Natural killer cell (primary cell): Measurements from ENCODE around the gene NCAPG2. TPM values are rescaled to one million over a fixed set of nuclear protein-coding genes. Genes with fewer than 3 reads are reported as not detected.
A peak's percentile ranks its signal among the peaks of the same experiment; 100 is the strongest.

ENCODE experiments used
- ATAC-seq, 3 donors: fragments of 150-1000 bp in 2 of 3; fragments of 200-7000 bp in 1 of 3; cut with Tn5 transposase; 1 replicate in 1 of 3; 2 replicates in 2 of 3; pipeline ENCODE4 v1.10.0; 2021; ENCODE audit warnings: mild to moderate bottlenecking in 2 of 3, moderate library complexity in 2 of 3
- DNase-seq, 2 donors: peaks; one replicate each; pipeline versions ENCODE4 v3.0.0 to v3.0.0-alpha.2; 2013 to 2021; ENCODE audit warnings: mixed read lengths in 1 of 2
- H3K27ac ChIP-seq: one replicate; pipeline ENCODE4 v1.5.1; 2013; ENCODE audit warnings: mild to moderate bottlenecking, low read length
- H3K27me3 ChIP-seq: one replicate; pipeline ENCODE4 v1.6.1; 2013; ENCODE audit warnings: low read length; ENCODE audit not compliant: control insufficient read depth, insufficient read depth
- H3K36me3 ChIP-seq: one replicate; pipeline ENCODE4 v1.6.1; 2013; ENCODE audit warnings: low read length; ENCODE audit not compliant: control insufficient read depth, insufficient read depth
- H3K4me1 ChIP-seq: one replicate; pipeline ENCODE4 v1.6.1; 2013; ENCODE audit warnings: low read length; ENCODE audit not compliant: control insufficient read depth, insufficient read depth
- H3K4me3 ChIP-seq: one replicate; pipeline ENCODE4 v1.5.1; 2013; ENCODE audit warnings: low read length
- H3K9me3 ChIP-seq: one replicate; pipeline ENCODE4 v1.6.1; 2013; ENCODE audit warnings: low read length; ENCODE audit not compliant: control insufficient read depth, insufficient read depth
- H3K27ac Mint-ChIP-seq, 2 donors: one replicate each; pipeline ENCODE4 v1.8.0; 2022; ENCODE audit warnings: mild to moderate bottlenecking in 2 of 2, mixed read lengths in 2 of 2, moderate library complexity in 1 of 2
- H3K27me3 Mint-ChIP-seq, 2 donors: one replicate each; pipeline ENCODE4 v1.8.0; 2022; ENCODE audit warnings: low read depth in 2 of 2, mixed read lengths in 2 of 2
- H3K36me3 Mint-ChIP-seq: one replicate; pipeline ENCODE4 v1.8.0; 2022; ENCODE audit warnings: mixed read lengths
- H3K4me1 Mint-ChIP-seq, 2 donors: one replicate each; pipeline ENCODE4 v1.8.0; 2022; ENCODE audit warnings: mixed read lengths in 2 of 2
- H3K4me3 Mint-ChIP-seq: one replicate; pipeline ENCODE4 v1.8.0; 2022; ENCODE audit warnings: mild to moderate bottlenecking, moderate library complexity, mixed read lengths
- H3K9me3 Mint-ChIP-seq, 2 donors: one replicate each; pipeline ENCODE4 v1.8.0; 2022; ENCODE audit warnings: mixed read lengths in 2 of 2
- WGBS: methylation state at CpG from one replicate; pipeline ENCODE4 v1.1.7; 2013; ENCODE audit warnings: missing lambda C conversion rate; ENCODE audit not compliant: insufficient coverage; 5-methylcytosine and 5-hydroxymethylcytosine counted together
- intact Hi-C: fragments of 100-400 bp; cut with micrococcal nuclease; formaldehyde crosslinking; loops from one replicate; pipeline ENCODE4 v1.14.2; 2022
- total RNA-seq, 4 donors: library from RNA; stranded (reverse); fragments of 120-200 nt in 1 of 4; gene quantifications; one replicate each; pipeline versions ENCODE4 v1.2.3 to v1.2.4, GENCODE V29; 2013 to 2022
- TF ChIP-seq, protein P1 (sequence below): fragments of 200-600 bp; IDR thresholded peaks from one replicate; pipeline ENCODE4 v1.8.0; 2022; ENCODE audit warnings: antibody characterized with exemption

Gene NCAPG2
- total RNA-seq, 3 donors from 2014 or later (not counting 1 experiment from before 2014, with no cell fraction given) = 8.8 to 14.8 (median 14.1) TPM

DNA sequence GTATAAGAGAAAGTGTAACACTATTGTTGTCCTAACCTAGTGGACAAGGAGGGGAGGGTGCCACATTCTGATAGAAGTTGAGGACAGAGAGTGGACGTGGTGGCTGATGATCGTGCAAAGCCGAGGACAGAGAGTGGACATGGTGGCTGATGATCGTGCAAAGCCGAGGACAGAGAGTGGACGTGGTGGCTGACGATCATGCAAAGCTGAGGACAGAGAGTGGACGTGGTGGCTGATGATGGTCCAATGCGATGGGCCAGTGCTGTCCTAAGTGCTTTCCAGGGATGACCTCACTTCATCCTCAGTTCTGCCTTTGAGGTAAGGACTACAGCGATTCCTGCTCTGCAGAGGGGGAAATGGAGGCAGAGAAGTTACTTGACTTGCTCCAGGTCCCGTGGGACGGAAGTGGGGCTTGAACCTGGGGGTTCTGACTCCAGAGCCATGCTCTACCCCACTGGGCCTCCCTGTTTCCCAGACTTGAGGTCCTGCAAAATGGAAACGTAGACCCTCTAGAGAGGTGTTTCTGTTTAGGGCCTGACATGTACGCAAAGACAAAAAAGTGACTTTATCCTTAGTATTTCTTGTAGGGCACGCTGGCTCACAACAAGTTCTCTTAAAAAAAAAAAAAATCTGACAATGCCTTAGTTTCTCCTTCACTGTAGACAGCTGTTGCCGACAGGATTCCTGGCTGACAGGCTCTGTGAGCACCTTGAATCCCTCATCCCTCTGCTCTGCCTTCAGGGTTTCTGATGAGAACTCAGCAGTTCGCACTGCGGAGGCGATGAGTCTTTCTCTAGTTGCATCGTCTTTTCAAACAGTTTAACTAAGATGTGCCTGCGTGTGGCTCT lies 20.3 kb upstream of the NCAPG2 start:
- DNase-seq (no peak), ATAC-seq (no peak)
- Histone ChIP-seq H3K4me3 (no peak overlapping the region), H3K4me1 (no peaks in the 10 kb centered on the region), H3K27me3 (no peaks in the 10 kb centered on the region), H3K36me3 (peaks cover 1% of the 10 kb centered on the region), H3K27ac (no peak overlapping the region), H3K9me3 (no peaks in the 10 kb centered on the region)
- H3K9me3 Mint-ChIP-seq = no peaks in the 10 kb centered on the region
- H3K4me3 Mint-ChIP-seq = no peak overlapping the region
- intact Hi-C loops = no loop called here
- no peak overlapping the region for H3K27ac Mint-ChIP-seq
- TF ChIP-seq, protein P1, sequence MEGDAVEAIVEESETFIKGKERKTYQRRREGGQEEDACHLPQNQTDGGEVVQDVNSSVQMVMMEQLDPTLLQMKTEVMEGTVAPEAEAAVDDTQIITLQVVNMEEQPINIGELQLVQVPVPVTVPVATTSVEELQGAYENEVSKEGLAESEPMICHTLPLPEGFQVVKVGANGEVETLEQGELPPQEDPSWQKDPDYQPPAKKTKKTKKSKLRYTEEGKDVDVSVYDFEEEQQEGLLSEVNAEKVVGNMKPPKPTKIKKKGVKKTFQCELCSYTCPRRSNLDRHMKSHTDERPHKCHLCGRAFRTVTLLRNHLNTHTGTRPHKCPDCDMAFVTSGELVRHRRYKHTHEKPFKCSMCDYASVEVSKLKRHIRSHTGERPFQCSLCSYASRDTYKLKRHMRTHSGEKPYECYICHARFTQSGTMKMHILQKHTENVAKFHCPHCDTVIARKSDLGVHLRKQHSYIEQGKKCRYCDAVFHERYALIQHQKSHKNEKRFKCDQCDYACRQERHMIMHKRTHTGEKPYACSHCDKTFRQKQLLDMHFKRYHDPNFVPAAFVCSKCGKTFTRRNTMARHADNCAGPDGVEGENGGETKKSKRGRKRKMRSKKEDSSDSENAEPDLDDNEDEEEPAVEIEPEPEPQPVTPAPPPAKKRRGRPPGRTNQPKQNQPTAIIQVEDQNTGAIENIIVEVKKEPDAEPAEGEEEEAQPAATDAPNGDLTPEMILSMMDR = no peak
- 96% methylated on average over 21 of the region's 21 CpGs for WGBS
- H3K27me3 Mint-ChIP-seq = no peaks in the 10 kb centered on the region
- peaks cover 0 to 4% of the 10 kb centered on the region in 2 donors for H3K4me1 Mint-ChIP-seq
- H3K36me3 Mint-ChIP-seq = no peaks in the 10 kb centered on the region

DNA sequence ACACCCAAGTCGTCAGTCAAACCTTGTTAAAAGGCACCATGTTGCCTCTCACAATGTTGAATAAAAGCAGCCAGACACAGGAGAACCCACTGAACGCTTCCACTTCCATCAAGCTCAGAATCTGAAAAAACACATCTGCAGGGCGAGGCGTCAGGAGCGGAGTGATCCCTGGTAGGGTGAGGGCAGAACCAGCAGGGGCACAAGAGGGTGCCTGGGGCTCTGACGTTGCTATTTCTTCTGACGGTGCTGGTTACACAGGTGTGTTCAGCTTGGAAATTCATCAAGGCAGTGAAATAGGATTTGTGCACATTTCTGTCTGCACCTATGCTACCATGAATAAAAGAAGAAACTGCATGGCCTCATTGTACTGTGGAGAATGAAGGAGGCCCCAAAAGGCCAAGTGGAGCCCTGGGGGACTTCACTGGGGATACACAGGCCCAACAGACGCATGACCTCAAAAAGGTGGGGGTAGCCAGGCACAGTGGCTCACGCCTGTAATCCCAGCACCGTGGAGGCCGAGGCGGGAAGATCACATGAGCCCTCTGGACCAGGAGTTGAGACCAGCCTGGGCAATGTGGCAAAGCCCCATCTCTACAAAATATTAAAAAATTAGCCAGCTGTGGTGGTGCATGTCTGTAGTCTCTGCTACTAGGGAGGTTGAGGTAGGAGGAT lies 19.2 kb upstream of the NCAPG2 start:
- 92% methylated on average over 12 of the region's 12 CpGs for WGBS
- H3K36me3 Mint-ChIP-seq = no peaks in the 10 kb centered on the region
- intact Hi-C loops = no loop called here
- H3K4me1 Mint-ChIP-seq = no peaks in the 10 kb centered on the region
- peak overlapping the region in 1 of 2 donors; percentile 20 for H3K27ac Mint-ChIP-seq
- Histone ChIP-seq H3K27me3 (no peaks in the 10 kb centered on the region), H3K9me3 (no peaks in the 10 kb centered on the region), H3K36me3 (no peaks in the 10 kb centered on the region), H3K4me1 (no peaks in the 10 kb centered on the region), H3K4me3 (no peak overlapping the region), H3K27ac (no peak overlapping the region)
- ATAC-seq (no peak), DNase-seq (no peak)
- TF ChIP-seq, protein P1 = no peak
- peaks cover 0 to 1% of the 10 kb centered on the region in 2 donors for H3K27me3 Mint-ChIP-seq
- no peaks in the 10 kb centered on the region for H3K9me3 Mint-ChIP-seq
- no peak overlapping the region for H3K4me3 Mint-ChIP-seq

DNA sequence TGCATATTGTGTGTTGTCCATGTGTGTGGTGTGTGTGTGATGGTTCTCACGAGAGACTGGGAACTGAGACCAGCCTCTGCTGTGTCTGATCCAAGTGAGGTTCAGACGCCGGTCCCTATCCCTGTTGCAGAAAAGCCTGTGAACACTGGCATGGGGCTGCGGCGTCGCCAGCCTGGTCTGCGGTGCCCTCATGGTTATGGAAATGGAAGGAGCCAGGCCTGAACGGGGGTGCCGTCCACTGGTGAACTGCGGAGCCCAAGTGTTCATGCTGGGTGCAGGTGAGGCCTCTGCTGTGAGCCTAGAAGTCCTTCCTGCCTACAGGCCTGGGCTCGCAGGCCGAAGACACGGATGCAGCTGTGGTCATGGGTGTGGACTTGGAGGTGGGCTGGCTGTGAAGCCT lies 18.7 kb upstream of the NCAPG2 start:
- no peaks in the 10 kb centered on the region for H3K4me1 Mint-ChIP-seq
- no peaks in the 10 kb centered on the region for H3K36me3 Mint-ChIP-seq
- TF ChIP-seq, protein P1 = no peak
- Histone ChIP-seq H3K4me1 (no peaks in the 10 kb centered on the region), H3K36me3 (no peaks in the 10 kb centered on the region), H3K4me3 (no peak overlapping the region), H3K9me3 (no peaks in the 10 kb centered on the region), H3K27ac (no peak overlapping the region), H3K27me3 (no peaks in the 10 kb centered on the region)
- H3K9me3 Mint-ChIP-seq = no peaks in the 10 kb centered on the region
- DNase-seq (no peak), ATAC-seq (no peak)
- H3K27me3 Mint-ChIP-seq = peaks cover 0 to 6% of the 10 kb centered on the region in 2 donors
- WGBS = 96% methylated on average over 13 of the region's 13 CpGs
- no peak overlapping the region for H3K4me3 Mint-ChIP-seq
- no peak overlapping the region for H3K27ac Mint-ChIP-seq
- intact Hi-C loops = no loop called here
